HG03060 (cell line): ENCODE data around the gene GOLGA6L9.
"Not testable (repeated sequence)": the region's sequence is repeated elsewhere in the genome, so short reads cannot be mapped to it uniquely, and the experiment has no call there.

Source experiments
- ATAC-seq: cut with Tn5 transposase; IDR thresholded peaks from one replicate; pipeline ENCODE4 v1.9.1; 2021; ENCODE audit warnings: low read depth, moderate number of reproducible peaks; ENCODE audit not compliant: unreplicated experiment

The GOLGA6L9 gene

GRCh38 chr15:82429693-82430092 is at the start of gene GOLGA6L9:
TSS of gene GOLGA6L9 (plus strand) at chr15:82429816. CDS start at chr15:82430080, 264 bp downstream.
- ATAC-seq: not testable (repeated sequence)

GRCh38 chr15:82381330-82381955 is 48.2 kb upstream of the GOLGA6L9 start:
- ATAC-seq: not testable (repeated sequence)

- not testable (repeated sequence) for ATAC-seq
Measured at GRCh38 chr15:82387209-82387608, 42.4 kb upstream of the GOLGA6L9 start.

GRCh38 chr15:82390152-82390551 is 39.5 kb upstream of the GOLGA6L9 start:
- not testable (repeated sequence) for ATAC-seq

- ATAC-seq: not testable (repeated sequence)
Measured at GRCh38 chr15:82392077-82392476, 37.5 kb upstream of the GOLGA6L9 start.

GRCh38 chr15:82393671-82394070 is 35.9 kb upstream of the GOLGA6L9 start:
- no peak for ATAC-seq

- ATAC-seq: not testable (repeated sequence)
Measured at GRCh38 chr15:82395788-82396187, 33.8 kb upstream of the GOLGA6L9 start.

GRCh38 chr15:82397817-82398216 is 31.8 kb upstream of the GOLGA6L9 start:
- no peak for ATAC-seq

- ATAC-seq: no peak
Measured at GRCh38 chr15:82398785-82399184, 30.8 kb upstream of the GOLGA6L9 start.

GRCh38 chr15:82399366-82400103 is 30.1 kb upstream of the GOLGA6L9 start:
- ATAC-seq: not testable (repeated sequence)

- ATAC-seq: not testable (repeated sequence)
Measured at GRCh38 chr15:82401918-82402317, 27.7 kb upstream of the GOLGA6L9 start.

GRCh38 chr15:82402341-82402740 is 27.3 kb upstream of the GOLGA6L9 start:
- ATAC-seq: not testable (repeated sequence)

- not testable (repeated sequence) for ATAC-seq
Measured at GRCh38 chr15:82406211-82406610, 23.4 kb upstream of the GOLGA6L9 start.

- ATAC-seq: not testable (repeated sequence)
Measured at GRCh38 chr15:82410306-82410705, 19.3 kb upstream of the GOLGA6L9 start.

- ATAC-seq: not testable (repeated sequence)
Measured at GRCh38 chr15:82411595-82411994, 18.0 kb upstream of the GOLGA6L9 start.

- not testable (repeated sequence) for ATAC-seq
Measured at GRCh38 chr15:82414525-82415191, 15.0 kb upstream of the GOLGA6L9 start.

GRCh38 chr15:82420516-82420915 is 9.1 kb upstream of the GOLGA6L9 start:
- ATAC-seq: not testable (repeated sequence)

GRCh38 chr15:82420966-82421365 is 8.7 kb upstream of the GOLGA6L9 start:
- not testable (repeated sequence) for ATAC-seq

- not testable (repeated sequence) for ATAC-seq
Measured at GRCh38 chr15:82427117-82427516, 2.5 kb upstream of the GOLGA6L9 start.

GRCh38 chr15:82445420-82445819 is 15.8 kb downstream of the GOLGA6L9 start:
- ATAC-seq: not testable (repeated sequence)

- ATAC-seq: not testable (repeated sequence)
Measured at GRCh38 chr15:82457336-82457735, 27.7 kb downstream of the GOLGA6L9 start.
